Measurements from ENCODE around the gene PLPP3. TPM values are rescaled to one million over a fixed set of nuclear protein-coding genes. Genes with fewer than 3 reads are reported as not detected.

Gene PLPP3
- total RNA-seq, 2 donors from 2014 or later, result not detected

- H3K4me3 Mint-ChIP-seq, result no peak overlapping the region
- no peak for DNase-seq
- no peak overlapping the region for H3K27ac Mint-ChIP-seq
- peaks cover 2% of the 10 kb centered on the region in 2 donors for H3K9me3 Mint-ChIP-seq
- no peak for ATAC-seq (replicated peaks in 1 of 2)
- H3K27me3 Mint-ChIP-seq (ENCODE audit: low read depth), result no peaks in the 10 kb centered on the region
- H3K36me3 Mint-ChIP-seq (ENCODE audit: insufficient read depth in 2 of 2), result no peaks in the 10 kb centered on the region
- no peaks in the 10 kb centered on the region for H3K4me1 Mint-ChIP-seq (ENCODE audit: low read depth)
Measured at GRCh38 chr1:56506951-56507491, 72.3 kb downstream of the PLPP3 start.

GRCh38 chr1:56505792-56506743, 73.3 kb downstream of the PLPP3 start:
- ATAC-seq (replicated peaks in 1 of 2) (no peak), DNase-seq (no peak)
- Mint-ChIP-seq H3K4me3 (no peak overlapping the region), H3K9me3 (peaks cover 4 to 5% of the 10 kb centered on the region in 2 donors), H3K27me3 (ENCODE audit: low read depth) (no peaks in the 10 kb centered on the region), H3K4me1 (ENCODE audit: low read depth) (no peaks in the 10 kb centered on the region), H3K27ac (no peak overlapping the region), H3K36me3 (ENCODE audit: insufficient read depth in 2 of 2) (no peaks in the 10 kb centered on the region)

GRCh38 chr1:56502700-56503245, 76.6 kb downstream of the PLPP3 start:
- no peaks in the 10 kb centered on the region for H3K4me1 Mint-ChIP-seq (ENCODE audit: low read depth)
- peaks cover 15% of the 10 kb centered on the region for H3K27me3 Mint-ChIP-seq (ENCODE audit: low read depth)
- no peak for DNase-seq
- ATAC-seq (replicated peaks in 1 of 2), result no peak
- H3K27ac Mint-ChIP-seq, result no peak overlapping the region
- H3K9me3 Mint-ChIP-seq, result peaks cover 4 to 7% of the 10 kb centered on the region in 2 donors
- no peak overlapping the region for H3K4me3 Mint-ChIP-seq
- H3K36me3 Mint-ChIP-seq (ENCODE audit: insufficient read depth in 2 of 2), result no peaks in the 10 kb centered on the region

GRCh38 chr1:56501888-56502287, 77.5 kb downstream of the PLPP3 start:
- DNase-seq (no peak), ATAC-seq (replicated peaks in 1 of 2) (no peak)
- no peaks in the 10 kb centered on the region for H3K4me1 Mint-ChIP-seq (ENCODE audit: low read depth)
- H3K27me3 Mint-ChIP-seq (ENCODE audit: low read depth), result peaks cover 15% of the 10 kb centered on the region
- no peaks in the 10 kb centered on the region for H3K36me3 Mint-ChIP-seq (ENCODE audit: insufficient read depth in 2 of 2)
- H3K9me3 Mint-ChIP-seq, result peaks cover 4 to 7% of the 10 kb centered on the region in 2 donors
- H3K27ac Mint-ChIP-seq, result no peak overlapping the region
- H3K4me3 Mint-ChIP-seq, result no peak overlapping the region

GRCh38 chr1:56501426-56501825, 77.9 kb downstream of the PLPP3 start:
- H3K9me3 Mint-ChIP-seq, result peaks cover 2 to 7% of the 10 kb centered on the region in 2 donors
- H3K36me3 Mint-ChIP-seq (ENCODE audit: insufficient read depth in 2 of 2), result no peaks in the 10 kb centered on the region
- peaks cover 15% of the 10 kb centered on the region for H3K27me3 Mint-ChIP-seq (ENCODE audit: low read depth)
- H3K4me1 Mint-ChIP-seq (ENCODE audit: low read depth), result no peaks in the 10 kb centered on the region
- no peak for ATAC-seq (replicated peaks in 1 of 2)
- H3K27ac Mint-ChIP-seq, result no peak overlapping the region
- DNase-seq, result no peak
- no peak overlapping the region for H3K4me3 Mint-ChIP-seq

GRCh38 chr1:56496821-56497772, 82.3 kb downstream of the PLPP3 start:
- H3K27me3 Mint-ChIP-seq (ENCODE audit: low read depth), result peaks cover 15% of the 10 kb centered on the region
- DNase-seq, result no peak

GRCh38 chr1:56496158-56496557, 83.2 kb downstream of the PLPP3 start:
- H3K4me3 Mint-ChIP-seq, result no peak overlapping the region
- no peaks in the 10 kb centered on the region for H3K4me1 Mint-ChIP-seq (ENCODE audit: low read depth)
- DNase-seq (no peak), ATAC-seq (replicated peaks in 1 of 2) (no peak)
- peaks cover 0 to 2% of the 10 kb centered on the region in 2 donors for H3K9me3 Mint-ChIP-seq
- H3K27ac Mint-ChIP-seq, result no peak overlapping the region
- H3K36me3 Mint-ChIP-seq (ENCODE audit: insufficient read depth in 2 of 2), result no peaks in the 10 kb centered on the region
- H3K27me3 Mint-ChIP-seq (ENCODE audit: low read depth), result peaks cover 15% of the 10 kb centered on the region

More at GRCh38 chr1:56496821-56497772, 82.3 kb downstream of the PLPP3 start:
- no peak overlapping the region for H3K27ac Mint-ChIP-seq
- no peaks in the 10 kb centered on the region for H3K4me1 Mint-ChIP-seq (ENCODE audit: low read depth)
- no peak for ATAC-seq (replicated peaks in 1 of 2)
- H3K36me3 Mint-ChIP-seq (ENCODE audit: insufficient read depth in 2 of 2), result no peaks in the 10 kb centered on the region
- H3K4me3 Mint-ChIP-seq, result no peak overlapping the region
- H3K9me3 Mint-ChIP-seq, result peaks cover 2 to 5% of the 10 kb centered on the region in 2 donors

GRCh38 chr1:56495538-56495937, 83.8 kb downstream of the PLPP3 start:
- H3K4me1 Mint-ChIP-seq (ENCODE audit: low read depth), result no peaks in the 10 kb centered on the region
- no peak overlapping the region for H3K4me3 Mint-ChIP-seq
- peaks cover 0 to 4% of the 10 kb centered on the region in 2 donors for H3K9me3 Mint-ChIP-seq
- ATAC-seq (replicated peaks in 1 of 2) (no peak), DNase-seq (no peak)
- H3K27ac Mint-ChIP-seq, result no peak overlapping the region
- H3K27me3 Mint-ChIP-seq (ENCODE audit: low read depth), result peaks cover 15% of the 10 kb centered on the region
- no peaks in the 10 kb centered on the region for H3K36me3 Mint-ChIP-seq (ENCODE audit: insufficient read depth in 2 of 2)

- H3K4me3 Mint-ChIP-seq, result no peak overlapping the region
- no peak for DNase-seq
Measured at GRCh38 chr1:56494306-56494705, 85.1 kb downstream of the PLPP3 start.

GRCh38 chr1:56493826-56494225, 85.5 kb downstream of the PLPP3 start:
- Mint-ChIP-seq H3K27me3 (ENCODE audit: low read depth) (no peaks in the 10 kb centered on the region), H3K4me3 (no peak overlapping the region), H3K9me3 (peaks cover 1 to 4% of the 10 kb centered on the region in 2 donors), H3K27ac (no peak overlapping the region), H3K4me1 (ENCODE audit: low read depth) (no peaks in the 10 kb centered on the region), H3K36me3 (ENCODE audit: insufficient read depth in 2 of 2) (no peaks in the 10 kb centered on the region)
- ATAC-seq (replicated peaks in 1 of 2) (no peak), DNase-seq (no peak)

More at GRCh38 chr1:56494306-56494705, 85.1 kb downstream of the PLPP3 start:
- Mint-ChIP-seq H3K36me3 (ENCODE audit: insufficient read depth in 2 of 2) (no peaks in the 10 kb centered on the region), H3K4me1 (ENCODE audit: low read depth) (no peaks in the 10 kb centered on the region), H3K27ac (no peak overlapping the region), H3K9me3 (peaks cover 1 to 4% of the 10 kb centered on the region in 2 donors), H3K27me3 (ENCODE audit: low read depth) (peaks cover 4% of the 10 kb centered on the region)
- no peak for ATAC-seq (replicated peaks in 1 of 2)

GRCh38 chr1:56491441-56491840, 87.9 kb downstream of the PLPP3 start:
- no peak for DNase-seq

GRCh38 chr1:56490619-56491018, 88.7 kb downstream of the PLPP3 start:
- no peaks in the 10 kb centered on the region for H3K36me3 Mint-ChIP-seq (ENCODE audit: insufficient read depth in 2 of 2)
- H3K4me3 Mint-ChIP-seq, result no peak overlapping the region
- no peaks in the 10 kb centered on the region for H3K27me3 Mint-ChIP-seq (ENCODE audit: low read depth)

More at GRCh38 chr1:56491441-56491840, 87.9 kb downstream of the PLPP3 start:
- no peak for ATAC-seq (replicated peaks in 1 of 2)
- no peaks in the 10 kb centered on the region for H3K36me3 Mint-ChIP-seq (ENCODE audit: insufficient read depth in 2 of 2)
- no peak overlapping the region for H3K27ac Mint-ChIP-seq
- no peak overlapping the region for H3K4me3 Mint-ChIP-seq
- no peaks in the 10 kb centered on the region for H3K27me3 Mint-ChIP-seq (ENCODE audit: low read depth)
- H3K9me3 Mint-ChIP-seq, result peaks cover 1 to 4% of the 10 kb centered on the region in 2 donors
- H3K4me1 Mint-ChIP-seq (ENCODE audit: low read depth), result no peaks in the 10 kb centered on the region

More at GRCh38 chr1:56490619-56491018, 88.7 kb downstream of the PLPP3 start:
- Mint-ChIP-seq H3K4me1 (ENCODE audit: low read depth) (no peaks in the 10 kb centered on the region), H3K27ac (no peak overlapping the region), H3K9me3 (peaks cover 1 to 4% of the 10 kb centered on the region in 2 donors)
- ATAC-seq (replicated peaks in 1 of 2) (no peak), DNase-seq (no peak)
